NCI-H345 (cell line): ENCODE data around the gene KSR1.
"Not testable (repeated sequence)": the region's sequence is repeated elsewhere in the genome, so short reads cannot be mapped to it uniquely, and the experiment has no call there.

ENCODE experiments used
- DNase-seq: peaks from one replicate; lab custom pipeline; 2025; lab: John Stamatoyannopoulos, UW

Gene KSR1

GRCh38 chr17:27455914-27456680 is at the start of gene KSR1:
Gene KSR1 (plus strand): TSS chr17:27456448. CDS start chr17:27456644, 196 bp downstream.
- peak; percentile 78 for DNase-seq

DNA sequence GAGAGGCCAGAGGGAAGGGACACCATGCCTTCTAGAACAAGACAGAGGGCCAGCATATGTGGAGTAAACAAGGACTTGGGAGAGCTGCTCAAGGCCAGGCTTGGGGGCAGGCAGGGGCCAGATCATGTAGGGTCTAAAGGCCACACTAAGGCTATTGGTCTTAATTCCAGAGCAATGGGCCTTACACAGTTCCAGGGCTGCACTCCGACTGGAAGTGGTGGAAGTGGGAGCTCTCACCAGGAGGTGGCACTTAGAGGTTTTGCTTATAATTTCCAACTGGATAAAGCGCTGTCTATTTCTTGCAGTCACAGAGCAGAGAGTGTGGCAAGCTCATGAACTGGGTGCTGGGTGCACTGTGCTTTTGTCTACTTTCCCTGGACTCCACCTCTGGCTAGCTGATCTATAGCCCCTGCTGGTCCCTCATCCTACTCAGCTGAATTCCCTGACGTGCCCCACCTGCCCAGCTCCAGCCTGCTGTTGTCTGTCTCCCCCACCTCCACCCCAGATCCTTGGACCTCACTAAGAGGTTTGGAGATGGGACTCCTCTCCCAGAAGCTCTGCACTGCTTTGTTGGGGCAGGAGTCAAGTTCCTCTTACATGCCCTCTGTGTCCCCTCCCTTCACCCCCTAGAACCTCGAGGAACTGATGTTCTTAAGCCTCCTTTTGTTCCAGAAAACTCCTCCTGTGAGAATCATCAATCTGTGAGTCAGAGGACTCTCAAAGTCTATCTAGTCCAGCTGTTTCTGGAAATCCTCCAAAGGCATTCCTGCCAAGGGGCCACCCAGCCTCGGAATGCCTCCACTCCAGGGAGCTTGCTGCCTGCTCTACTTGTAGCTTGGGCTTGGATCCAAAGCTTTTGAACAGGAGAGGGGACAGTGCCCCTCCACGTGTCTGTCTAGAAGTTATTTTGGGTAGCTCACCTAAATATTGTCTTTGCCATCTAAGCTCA is 48.1 kb upstream of the KSR1 start:
- no peak for DNase-seq

- DNase-seq = no peak
Measured at GRCh38 chr17:27408891-27409290, 47.4 kb upstream of the KSR1 start.

DNA sequence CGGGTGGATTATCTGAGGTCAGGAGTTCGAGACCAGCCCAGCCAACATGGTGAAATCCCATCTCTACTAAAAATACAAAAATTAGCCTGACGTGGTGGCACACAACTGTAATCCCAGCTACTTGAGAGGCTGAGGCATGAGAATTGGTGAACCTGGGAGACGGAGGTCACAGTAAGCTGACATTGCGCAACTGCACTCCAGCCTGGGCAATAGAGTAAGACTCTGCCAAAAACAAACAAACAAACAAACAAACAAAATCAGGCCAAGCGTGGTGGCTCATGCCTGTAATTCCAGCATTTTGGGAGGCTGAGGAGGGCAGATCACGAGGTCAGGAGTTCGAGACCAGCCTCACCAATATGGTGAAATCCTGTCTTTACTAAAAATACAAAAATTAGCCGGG is 44.1 kb upstream of the KSR1 start:
- not testable (repeated sequence) for DNase-seq

GRCh38 chr17:27413315-27413714 is 42.9 kb upstream of the KSR1 start:
- no peak for DNase-seq

GRCh38 chr17:27413792-27414191 is 42.5 kb upstream of the KSR1 start:
- no peak for DNase-seq

DNA sequence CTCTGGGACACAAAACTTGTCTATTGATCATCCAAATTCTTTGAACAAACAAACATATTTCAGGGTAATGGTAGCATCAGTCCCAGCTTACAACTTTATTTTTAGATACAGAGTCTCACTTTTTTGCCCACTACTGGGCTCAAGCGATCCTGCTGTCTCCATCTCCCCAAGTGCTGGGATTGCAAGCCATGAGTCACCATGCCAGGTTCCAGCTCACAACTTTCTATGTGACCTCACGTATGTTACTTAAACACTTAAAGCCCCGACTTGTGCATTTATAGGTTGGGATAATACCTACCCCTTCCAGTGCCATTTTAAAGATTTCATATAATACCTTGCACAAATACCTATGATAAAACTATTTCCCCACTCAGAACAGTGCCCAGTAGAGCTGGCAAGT is 42.0 kb upstream of the KSR1 start:
- no peak for DNase-seq

GRCh38 chr17:27414694-27415093 is 41.6 kb upstream of the KSR1 start:
- DNase-seq = no peak

- DNase-seq = no peak
Measured at GRCh38 chr17:27415120-27415795, 41.0 kb upstream of the KSR1 start.

DNA sequence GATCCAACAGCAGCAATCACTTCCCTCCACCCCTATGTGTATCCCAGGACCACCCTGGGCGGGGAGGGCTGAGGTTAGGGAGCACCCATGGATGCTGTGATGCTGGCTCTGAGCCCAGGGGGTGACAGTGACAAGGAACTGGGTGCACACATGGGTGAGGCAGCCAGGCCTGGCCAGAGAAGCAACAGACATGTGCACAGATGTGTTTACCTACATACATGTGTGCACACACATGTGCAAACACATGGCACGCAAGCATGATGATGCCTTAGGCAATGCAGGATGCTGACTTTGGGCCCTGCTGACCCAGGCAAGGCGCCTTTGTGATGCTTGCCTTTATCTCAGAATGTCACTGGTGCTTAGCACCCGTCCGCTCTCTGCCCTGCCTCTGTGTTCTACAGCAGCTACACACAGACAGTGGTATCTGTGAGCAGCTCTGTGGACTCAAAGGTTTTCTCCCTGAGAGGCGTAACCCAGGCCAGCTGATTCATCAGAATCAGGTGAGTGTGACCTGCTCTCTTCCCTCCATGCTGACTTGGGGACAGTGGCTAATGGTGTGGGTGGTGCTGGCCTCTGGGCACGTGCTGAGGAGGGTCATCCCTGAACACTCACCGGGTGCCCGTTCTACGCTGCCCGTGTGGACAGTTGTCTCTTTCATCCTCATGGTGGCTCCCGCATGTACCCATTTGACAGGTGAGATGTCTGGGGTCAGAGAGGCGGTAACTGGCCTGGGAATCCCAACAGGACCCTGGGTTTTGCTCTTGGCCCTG is 38.5 kb upstream of the KSR1 start:
- no peak for DNase-seq

- DNase-seq = no peak
Measured at GRCh38 chr17:27418366-27418615, 38.0 kb upstream of the KSR1 start.

GRCh38 chr17:27419156-27419555 is 37.1 kb upstream of the KSR1 start:
- no peak for DNase-seq

GRCh38 chr17:27420211-27420950 is 35.9 kb upstream of the KSR1 start:
- no peak for DNase-seq

GRCh38 chr17:27421111-27421510 is 35.1 kb upstream of the KSR1 start:
- DNase-seq = no peak

GRCh38 chr17:27421626-27422025 is 34.6 kb upstream of the KSR1 start:
- DNase-seq = not testable (repeated sequence)

DNA sequence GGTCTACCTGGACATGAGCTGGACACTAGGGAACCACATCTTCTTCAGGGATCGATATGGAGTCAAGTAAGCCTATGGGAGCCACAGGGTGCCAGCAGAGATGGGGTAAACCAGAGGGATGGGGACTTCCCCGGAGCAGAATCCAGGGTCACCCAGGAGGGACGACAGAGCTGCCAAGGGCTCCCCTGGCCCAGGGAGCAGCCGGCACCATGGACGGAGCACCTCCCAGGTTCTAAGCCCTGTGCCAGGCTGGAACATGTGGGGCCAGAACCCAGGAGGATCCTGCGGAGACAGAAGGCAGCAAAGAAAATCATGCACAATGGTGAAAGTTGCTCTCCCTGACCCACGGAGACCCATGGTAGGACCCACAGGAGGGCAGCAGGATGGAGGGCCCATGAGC is 33.6 kb upstream of the KSR1 start:
- DNase-seq = no peak

DNA sequence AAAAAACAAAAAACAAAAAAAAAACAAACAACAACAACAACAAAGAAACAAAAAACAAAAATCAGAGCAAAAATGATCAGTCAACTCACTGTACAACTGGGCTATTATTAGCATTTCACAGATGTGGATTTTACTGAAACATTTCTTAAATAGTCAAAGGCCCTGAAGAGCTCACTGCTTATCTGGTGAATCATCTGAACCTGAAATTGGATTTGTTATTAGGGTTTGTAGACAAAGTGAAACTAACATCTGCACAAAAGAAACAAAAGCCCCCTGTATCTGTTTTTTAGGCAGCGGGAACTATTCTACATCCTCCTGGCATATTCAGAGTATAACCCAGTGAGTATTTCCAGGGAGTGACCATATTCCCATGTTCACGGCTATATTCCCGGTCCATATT is 32.6 kb upstream of the KSR1 start:
- no peak for DNase-seq

GRCh38 chr17:27424516-27424915 is 31.7 kb upstream of the KSR1 start:
- DNase-seq = no peak

GRCh38 chr17:27424941-27425340 is 31.3 kb upstream of the KSR1 start:
- no peak for DNase-seq

DNA sequence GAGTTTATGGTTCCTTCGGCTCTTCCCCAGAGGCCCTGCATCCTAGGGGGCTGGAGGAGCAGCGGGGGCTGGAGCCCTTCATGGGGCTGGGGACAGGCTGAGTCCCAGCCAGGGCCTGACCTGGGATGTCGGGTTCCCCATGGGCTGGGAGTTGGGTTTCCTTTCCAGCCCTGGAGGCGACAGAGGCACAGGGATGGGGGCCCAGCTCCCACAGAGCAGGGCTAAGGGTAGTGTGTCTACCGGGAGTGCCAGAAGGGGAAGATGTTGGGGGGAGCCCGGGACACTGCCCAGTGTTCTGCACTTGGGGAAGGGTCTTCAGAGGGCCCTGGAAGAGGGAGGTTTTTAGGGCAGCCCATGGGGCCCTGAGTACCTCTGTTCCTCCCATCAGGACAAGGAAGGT is 30.7 kb upstream of the KSR1 start:
- DNase-seq = not testable (repeated sequence)

- no peak for DNase-seq
Measured at GRCh38 chr17:27425991-27426390, 30.3 kb upstream of the KSR1 start.
